ENCODE data around the gene OR13G1.
"Not testable (repeated sequence)": the region's sequence is repeated elsewhere in the genome, so short reads cannot be mapped to it uniquely, and the experiment has no call there.

OR13G1 gene

GRCh38 chr1:247679639-247680038, at the start of gene OR13G1:
Gene OR13G1, minus strand, starts transcription at chr1:247679739. Its CDS starts 6,698 bp downstream, at chr1:247673041.
- no peak for DNase-seq

- no peak for DNase-seq
Observed at GRCh38 chr1:247721222-247721621, 41.7 kb upstream of the OR13G1 start.

- DNase-seq: no peak
Observed at GRCh38 chr1:247716546-247716945, 37.0 kb upstream of the OR13G1 start, which contains the start of gene OR6F1. Gene OR6F1, minus strand, starts transcription at chr1:247716646. Its CDS starts 3,891 bp downstream, at chr1:247712755.

- no peak for DNase-seq
Observed at GRCh38 chr1:247713753-247714152, 34.2 kb upstream of the OR13G1 start.

GRCh38 chr1:247710681-247711080, 31.1 kb upstream of the OR13G1 start:
- DNase-seq: not testable (repeated sequence)

- DNase-seq: peak; percentile 19
Observed at GRCh38 chr1:247701338-247701737, 21.8 kb upstream of the OR13G1 start.

- DNase-seq: peak; percentile 96
Observed at GRCh38 chr1:247681288-247681897, 1.9 kb upstream of the OR13G1 start.

- no peak for DNase-seq
Observed at GRCh38 chr1:247680171-247680570, 632 bp upstream of the OR13G1 start.

GRCh38 chr1:247669225-247669624, 10.3 kb downstream of the OR13G1 start:
- DNase-seq: no peak

GRCh38 chr1:247656221-247656875, 23.2 kb downstream of the OR13G1 start:
- DNase-seq: no peak

GRCh38 chr1:247653040-247653439, 26.5 kb downstream of the OR13G1 start:
- DNase-seq: no peak

GRCh38 chr1:247647864-247648263, 31.7 kb downstream of the OR13G1 start:
- DNase-seq: peak; percentile 55

- DNase-seq: no peak
Observed at GRCh38 chr1:247646867-247647266, 32.7 kb downstream of the OR13G1 start.

GRCh38 chr1:247642742-247643141, 36.8 kb downstream of the OR13G1 start:
- no peak for DNase-seq

GRCh38 chr1:247639381-247639981, 40.1 kb downstream of the OR13G1 start:
- DNase-seq: peak; percentile 90

GRCh38 chr1:247638781-247639180, 40.8 kb downstream of the OR13G1 start:
- no peak for DNase-seq

- no peak for DNase-seq
Observed at GRCh38 chr1:247638011-247638410, 41.5 kb downstream of the OR13G1 start.

GRCh38 chr1:247627951-247628350, 51.6 kb downstream of the OR13G1 start:
- no peak for DNase-seq
